ENCODE results near the gene STRADA. TPM values are rescaled to one million over a fixed set of nuclear protein-coding genes. Genes with fewer than 3 reads are reported as not detected.

Gene STRADA
- total and polyA plus RNA-seq, 2 donors (not counting 3 experiments of a cell fraction or from before 2014, with no cell fraction given) = 47.0 to 53.6 TPM

DNA sequence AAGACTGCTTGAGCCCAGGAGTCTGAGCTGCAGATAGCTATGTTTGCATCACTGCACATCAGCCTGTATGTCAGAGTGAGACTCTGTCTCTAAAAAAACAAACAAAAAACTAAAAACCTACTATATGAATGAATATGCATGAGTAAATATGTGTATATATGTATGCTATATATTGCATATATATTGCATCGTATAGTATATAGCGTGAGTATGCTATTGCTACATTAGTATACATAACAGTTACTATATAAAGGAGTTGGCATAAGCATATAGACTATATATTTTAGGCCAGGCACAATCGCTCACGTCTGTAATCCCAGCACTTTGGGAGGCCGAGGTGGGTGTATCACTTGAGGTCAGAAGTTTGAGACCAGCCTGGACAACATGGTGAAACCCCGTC, 48.5 kb upstream of the STRADA start:
- no peak overlapping the region for H2AFZ ChIP-seq (ENCODE audit: low read depth, low read length)
- H3K27me3 ChIP-seq (ENCODE audit: control insufficient read depth in 2 of 2, insufficient read depth in 2 of 2, low read length in 2 of 2) = no peaks in the 10 kb centered on the region
- no peak overlapping the region for H3K4me3 ChIP-seq (replicated peaks in 1 of 3; ENCODE audit: insufficient read depth in 1 of 3, low read depth in 1 of 3, low read length in 3 of 3)
- TF ChIP-seq GATA2 (IDR thresholded peaks at IDR 0.05; ENCODE audit: insufficient read depth, insufficient read length, low read depth, low read length) (no peak), JUN (IDR thresholded peaks at IDR 0.05; ENCODE audit: borderline replicate concordance, insufficient read depth, insufficient read length, low read depth) (no peak), EZH2 (IDR thresholded peaks at IDR 0.05; ENCODE audit: borderline replicate concordance, low read depth, low read length, severe bottlenecking) (no peak), FOS (IDR thresholded peaks at IDR 0.05; ENCODE audit: borderline replicate concordance, insufficient read depth, low read length) (no peak), POLR2A (IDR thresholded peaks at IDR 0.05; ENCODE audit: low read depth, low read length) (no peak), MYC (IDR thresholded peaks at IDR 0.05; ENCODE audit: low read depth, low read length) (no peak), POLR2AphosphoS5 (IDR thresholded peaks at IDR 0.05; ENCODE audit: insufficient read depth, low read depth, low read length) (no peak)
- TF ChIP-seq, protein P1, sequence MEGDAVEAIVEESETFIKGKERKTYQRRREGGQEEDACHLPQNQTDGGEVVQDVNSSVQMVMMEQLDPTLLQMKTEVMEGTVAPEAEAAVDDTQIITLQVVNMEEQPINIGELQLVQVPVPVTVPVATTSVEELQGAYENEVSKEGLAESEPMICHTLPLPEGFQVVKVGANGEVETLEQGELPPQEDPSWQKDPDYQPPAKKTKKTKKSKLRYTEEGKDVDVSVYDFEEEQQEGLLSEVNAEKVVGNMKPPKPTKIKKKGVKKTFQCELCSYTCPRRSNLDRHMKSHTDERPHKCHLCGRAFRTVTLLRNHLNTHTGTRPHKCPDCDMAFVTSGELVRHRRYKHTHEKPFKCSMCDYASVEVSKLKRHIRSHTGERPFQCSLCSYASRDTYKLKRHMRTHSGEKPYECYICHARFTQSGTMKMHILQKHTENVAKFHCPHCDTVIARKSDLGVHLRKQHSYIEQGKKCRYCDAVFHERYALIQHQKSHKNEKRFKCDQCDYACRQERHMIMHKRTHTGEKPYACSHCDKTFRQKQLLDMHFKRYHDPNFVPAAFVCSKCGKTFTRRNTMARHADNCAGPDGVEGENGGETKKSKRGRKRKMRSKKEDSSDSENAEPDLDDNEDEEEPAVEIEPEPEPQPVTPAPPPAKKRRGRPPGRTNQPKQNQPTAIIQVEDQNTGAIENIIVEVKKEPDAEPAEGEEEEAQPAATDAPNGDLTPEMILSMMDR (IDR thresholded peaks at IDR 0.05; ENCODE audit: extremely low read depth in 1 of 2, insufficient read depth in 1 of 2, low read depth in 1 of 2, low read length in 2 of 2) = no peak
- TF ChIP-seq, protein P2, sequence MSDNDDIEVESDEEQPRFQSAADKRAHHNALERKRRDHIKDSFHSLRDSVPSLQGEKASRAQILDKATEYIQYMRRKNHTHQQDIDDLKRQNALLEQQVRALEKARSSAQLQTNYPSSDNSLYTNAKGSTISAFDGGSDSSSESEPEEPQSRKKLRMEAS (IDR thresholded peaks at IDR 0.05; ENCODE audit: insufficient read depth, insufficient read length) = no peak
- ChIA-PET POLR2A (no interaction called here), CTCF (interaction anchor here (1.5 to 2.2 kb wide), 2 partner anchors 14 to 26 kb away, joined by 3 to 4 read pairs; no protein-coding TSS in a partner anchor)
- DNase-seq (ENCODE audit: low read depth, low spot score) (no peak), FAIRE-seq (no peak)
- H3K27ac ChIP-seq (ENCODE audit: insufficient read depth, low read depth, low read length) = no peak overlapping the region
- H3K9me1 ChIP-seq (replicated peaks; ENCODE audit: control insufficient read depth, extremely low read depth, insufficient read depth, low read length) = no peaks in the 10 kb centered on the region
- no peak overlapping the region for H3K4me2 ChIP-seq (ENCODE audit: insufficient read depth, low read length)
- H3K36me3 ChIP-seq (ENCODE audit: control insufficient read depth in 2 of 2, extremely low read depth in 1 of 2, insufficient read depth in 2 of 2, low read length in 2 of 2) = peaks cover 18 to 23% of the 10 kb centered on the region in 2 experiments
- peaks cover 42% of the 10 kb centered on the region for H3K79me2 ChIP-seq (ENCODE audit: control insufficient read depth, insufficient read depth, low read length)
- BruUV-seq (replicated peaks) = no TSS peak
- no peaks in the 10 kb centered on the region for H3K9me3 ChIP-seq (replicated peaks; ENCODE audit: control insufficient read depth, insufficient read depth, low read length)
- dilution Hi-C loops (cut with MboI; ENCODE audit: extremely low pct_ligation_motif_present, low sequenced_read_pairs) = no loop called here
- H3K9ac ChIP-seq (replicated peaks; ENCODE audit: extremely low read depth, insufficient read depth, low read length) = no peak overlapping the region
- H4K20me1 ChIP-seq (replicated peaks; ENCODE audit: control insufficient read depth, extremely low read depth, insufficient read depth, low read length) = peaks cover 5% of the 10 kb centered on the region
- intact Hi-C loops (cut with micrococcal nuclease) = no loop called here
- H3K4me1 ChIP-seq (ENCODE audit: control insufficient read depth, extremely low read depth, insufficient read depth, low read length) = peaks cover 4% of the 10 kb centered on the region

All from endothelial cell of umbilical vein (primary cell).